GM18505 (cell line): ENCODE data around the gene FAM72B.
"Not testable (repeated sequence)": the region's sequence is repeated elsewhere in the genome, so short reads cannot be mapped to it uniquely, and the experiment has no call there.

ENCODE experiments used
- ATAC-seq: cut with Tn5 transposase; IDR thresholded peaks from one replicate; pipeline ENCODE4 v1.9.1; 2021; ENCODE audit not compliant: unreplicated experiment

FAM72B gene

DNA sequence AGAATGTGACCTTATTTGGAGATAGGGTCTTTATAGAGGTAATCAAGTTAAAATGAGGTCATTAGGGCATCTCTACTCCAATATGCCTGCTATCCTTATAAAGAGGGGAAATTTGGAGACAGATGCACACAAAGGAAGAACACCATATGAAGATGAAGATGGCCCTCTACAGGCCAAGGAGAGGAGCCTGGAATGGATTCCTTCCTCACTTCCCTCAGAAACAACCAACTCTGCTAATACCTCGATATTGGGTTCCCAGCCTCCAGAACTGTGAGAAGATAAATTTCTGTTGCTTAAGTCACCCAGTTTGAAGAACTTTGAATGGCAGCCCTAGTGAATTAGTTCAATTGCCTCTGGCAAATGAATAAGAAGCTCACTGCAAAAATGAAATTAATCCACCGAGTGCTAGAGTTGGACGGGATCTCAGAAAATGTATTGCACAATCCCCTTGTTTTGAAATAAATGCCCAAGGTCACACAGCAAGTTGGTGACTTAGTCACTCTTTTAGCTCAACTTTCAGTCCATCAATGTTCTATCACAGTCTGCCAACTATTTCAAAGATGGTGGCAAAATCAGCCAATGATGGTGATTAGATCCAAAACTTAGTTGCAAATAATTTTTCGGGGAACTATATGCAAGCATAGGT, 27.1 kb downstream of the FAM72B start:
- ATAC-seq: not testable (repeated sequence)

DNA sequence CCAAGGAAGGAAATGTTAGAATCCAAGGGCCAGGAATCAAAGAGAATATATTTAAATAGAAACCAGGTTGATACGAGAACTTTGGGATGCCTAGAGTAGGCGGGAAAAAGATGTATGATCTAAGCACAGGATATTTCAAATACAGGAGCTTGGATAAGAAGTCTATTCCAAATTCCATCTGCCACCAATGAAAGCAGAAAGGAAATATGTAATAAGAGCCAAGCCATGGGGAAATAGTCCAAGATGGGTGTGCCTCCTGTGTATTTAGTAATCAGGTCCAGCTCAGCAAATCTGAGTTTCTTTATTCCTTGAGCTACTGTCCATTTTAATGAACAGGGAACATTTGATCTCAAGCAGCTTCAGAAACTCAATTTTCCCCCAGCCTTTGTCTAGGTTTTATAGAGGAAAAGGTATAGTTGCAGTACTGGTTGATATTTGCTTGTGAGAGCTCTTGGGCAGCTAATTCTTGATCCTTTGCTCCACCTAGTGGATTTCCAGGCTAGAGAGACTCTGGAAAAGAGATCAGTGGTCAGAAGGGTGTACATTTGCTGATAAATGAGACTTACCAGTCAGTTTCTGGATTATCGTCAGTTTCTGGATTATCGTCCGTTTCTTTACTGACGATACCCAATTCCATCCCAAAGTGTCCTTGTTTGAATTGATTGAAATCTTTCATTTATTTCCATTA, 28.3 kb downstream of the FAM72B start:
- ATAC-seq: not testable (repeated sequence)

DNA sequence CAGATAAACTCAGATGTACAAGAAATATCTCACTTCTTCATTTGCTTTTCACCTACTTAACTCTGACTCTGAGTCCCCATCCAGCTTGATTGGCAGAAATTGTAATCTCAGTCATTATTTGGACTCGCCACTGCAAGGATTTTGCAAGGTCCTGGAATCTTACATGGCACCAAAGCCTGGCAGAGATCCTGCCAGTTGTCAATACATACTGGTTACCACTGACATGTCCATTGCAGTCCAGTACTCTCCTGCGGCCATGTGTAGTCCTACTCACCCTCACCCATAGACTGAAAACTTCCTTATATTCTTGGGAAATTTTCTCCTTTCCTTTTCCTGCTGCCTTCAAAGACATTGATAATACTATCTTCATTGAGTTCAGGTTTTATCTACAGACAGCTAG, 29.3 kb downstream of the FAM72B start:
- not testable (repeated sequence) for ATAC-seq

DNA sequence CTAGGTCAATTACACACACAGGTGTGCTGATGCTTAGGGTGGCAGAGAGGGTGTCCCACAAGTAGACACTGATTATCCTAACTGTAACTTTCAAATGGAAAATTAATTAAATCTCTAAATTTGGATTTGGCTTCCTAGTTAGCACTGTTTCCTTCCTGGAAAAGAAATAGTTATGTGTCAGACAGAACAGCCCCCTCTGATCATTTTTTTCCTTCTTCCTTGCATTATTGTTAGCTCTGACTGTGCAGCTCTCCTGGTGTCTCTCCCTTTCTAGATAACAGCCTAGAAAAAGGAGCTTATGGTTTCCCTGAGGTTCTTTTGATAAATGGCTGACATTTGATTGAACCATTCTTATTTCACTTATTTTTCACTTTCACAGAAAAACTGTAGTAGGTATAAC, 31.4 kb downstream of the FAM72B start:
- ATAC-seq: not testable (repeated sequence)

DNA sequence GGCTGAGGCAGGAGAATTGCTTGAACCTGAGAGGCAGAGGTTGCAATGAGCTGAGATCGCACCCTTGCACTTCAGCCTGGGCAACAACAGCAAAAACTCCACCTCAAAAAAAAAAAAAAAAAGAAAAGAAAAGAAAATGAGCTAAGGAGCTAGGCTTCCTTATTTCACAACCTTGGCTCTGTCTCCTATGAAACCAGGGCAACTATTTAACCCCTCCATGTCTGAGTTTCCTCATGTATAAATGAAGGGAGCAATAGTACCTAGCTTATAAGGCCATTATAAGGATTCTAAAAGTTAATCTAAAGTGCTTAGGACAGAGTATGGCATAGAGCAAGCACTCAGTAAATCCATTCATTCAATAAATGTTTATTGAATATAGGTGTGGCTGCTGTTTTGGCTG, 32.8 kb downstream of the FAM72B start:
- not testable (repeated sequence) for ATAC-seq

DNA sequence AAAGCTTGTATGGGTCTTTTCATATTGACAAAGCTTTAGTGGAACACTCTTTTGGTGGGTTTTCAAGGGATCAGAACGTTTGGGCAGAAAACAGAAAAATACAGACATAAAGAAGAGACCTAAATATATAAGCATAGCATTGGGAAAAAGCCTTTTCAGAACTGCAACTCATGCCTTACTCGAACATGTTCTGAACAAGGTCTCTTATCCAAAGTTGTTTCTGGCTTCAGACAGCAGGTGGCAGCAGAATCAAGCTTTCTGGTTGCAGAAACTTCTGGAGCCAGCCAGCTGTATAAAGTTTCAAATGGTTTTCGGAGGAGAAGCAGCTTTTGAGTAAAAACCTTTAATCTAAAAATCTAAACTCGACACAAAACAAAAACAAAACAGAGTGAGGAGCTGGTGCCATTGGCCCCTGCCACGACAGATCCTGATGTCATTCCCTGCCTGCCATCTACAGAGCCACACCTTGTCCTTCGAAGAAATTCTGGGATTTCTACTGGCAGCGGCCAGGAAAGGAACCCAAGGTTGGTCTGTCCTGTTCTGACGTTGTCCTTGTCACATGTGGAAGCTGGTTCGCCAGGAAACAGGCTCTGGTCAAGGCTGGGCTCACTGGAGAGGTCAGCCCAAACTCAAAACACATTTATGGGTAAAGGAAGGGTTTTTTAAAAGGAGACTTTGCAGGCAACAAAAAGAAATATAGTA, 35.5 kb downstream of the FAM72B start:
- not testable (repeated sequence) for ATAC-seq

DNA sequence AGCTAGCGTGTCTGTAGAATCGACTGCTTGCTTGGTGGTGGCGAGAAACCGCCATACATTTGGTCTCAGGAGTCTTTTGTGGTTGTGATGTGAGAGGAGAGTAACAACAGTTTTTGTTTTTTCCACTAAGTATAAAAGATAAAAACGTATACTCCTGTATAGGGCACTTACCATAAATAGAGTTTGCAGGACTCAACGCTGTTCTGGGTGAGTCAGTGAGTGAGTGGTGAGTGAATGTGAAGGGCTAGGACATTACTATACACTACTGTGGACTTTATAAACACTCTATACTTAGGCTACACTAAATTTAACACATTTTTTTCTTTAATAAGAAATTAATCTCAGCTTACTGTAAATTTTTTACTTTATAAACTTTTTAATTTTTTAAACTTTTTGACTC, 43.7 kb downstream of the FAM72B start:
- not testable (repeated sequence) for ATAC-seq

DNA sequence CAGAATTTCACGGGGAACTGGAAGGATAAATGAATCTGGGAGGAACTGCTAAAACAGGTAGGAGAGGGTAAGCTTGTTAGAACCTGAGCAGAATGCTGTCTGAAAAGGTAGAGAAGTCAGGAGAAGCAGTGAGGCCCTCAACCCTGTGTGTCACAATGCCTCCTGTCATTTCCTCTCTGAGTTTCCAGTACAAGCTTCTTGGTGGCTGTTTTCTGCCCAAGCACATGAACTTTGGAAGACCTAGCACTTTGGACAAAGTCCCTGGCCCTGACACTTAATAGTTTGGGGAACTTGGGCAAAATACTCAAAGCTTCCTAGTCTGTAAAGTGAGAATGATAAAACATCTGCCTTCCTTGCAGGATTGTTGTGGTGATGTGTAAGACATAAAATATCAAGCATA, 52.6 kb downstream of the FAM72B start:
- ATAC-seq: not testable (repeated sequence)

DNA sequence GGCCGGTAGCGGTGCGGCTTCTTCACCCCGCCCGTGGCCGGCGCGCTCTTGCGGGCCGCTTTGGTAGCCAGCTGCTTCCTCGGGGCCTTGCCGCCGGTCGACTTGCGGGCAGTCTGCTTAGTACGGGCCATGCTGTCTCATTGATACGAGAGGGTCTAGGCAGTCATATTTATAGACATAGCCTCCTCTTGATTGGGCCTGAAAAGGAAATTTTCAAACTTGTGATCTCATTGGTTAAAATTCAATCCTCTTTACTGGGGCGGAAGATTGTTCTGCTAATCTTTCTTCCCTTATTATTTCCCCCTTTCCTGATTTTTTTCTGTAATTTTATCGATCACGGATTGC, 65.7 kb downstream of the FAM72B start:
- ATAC-seq: not testable (repeated sequence)
